C4-2B (cell line): ENCODE data around the gene ATG4B.

Experiments used
- CTCF ChIP-seq: fragments of 450-650 bp; conservative IDR thresholded peaks from 2 replicates; pipeline ENCODE4 v1.5.1; 2017; ENCODE audit warnings: mild to moderate bottlenecking
- ZFX ChIP-seq: fragments of 450-650 bp; IDR thresholded peaks from 2 replicates; pipeline ENCODE4 v1.6.1; 2017

GRCh38 chr2:241703032-241703604 lies 65.6 kb downstream of the ATG4B start:
- no peak; the same call in 1 of the 2 replicates for TF ChIP-seq CTCF
- TF ChIP-seq ZFX = no peak
